Fibroblast of lung (primary cell): ENCODE measurements around the gene SH2D5. TPM values are rescaled to one million over a fixed set of nuclear protein-coding genes. Genes with fewer than 3 reads are reported as not detected.

Source experiments
- DNase-seq, 2 donors: peaks; one replicate each; pipeline versions ENCODE4 v3.0.0 to v3.0.0-alpha.2; 2010; ENCODE audit warnings: low read depth in 2 of 2
- H2AFZ ChIP-seq: 2 replicates; pipeline ENCODE4 v1.5.1; 2012; ENCODE audit warnings: low read length, control low read depth, inconsistent platforms
- H3K27ac ChIP-seq: 2 replicates; pipeline ENCODE4 v1.5.1; 2011; ENCODE audit warnings: low read length, control low read depth; ENCODE audit not compliant: insufficient read depth
- H3K27me3 ChIP-seq: 2 replicates; pipeline ENCODE4 v1.5.1; 2011; ENCODE audit warnings: mild to moderate bottlenecking, low read length; ENCODE audit not compliant: control insufficient read depth, insufficient read depth
- H3K36me3 ChIP-seq: 2 replicates; pipeline ENCODE4 v1.5.1; 2011; ENCODE audit warnings: low read length; ENCODE audit not compliant: control insufficient read depth, insufficient read depth
- H3K4me1 ChIP-seq: 2 replicates; pipeline ENCODE4 v1.5.1; 2011; ENCODE audit warnings: low read length; ENCODE audit not compliant: control insufficient read depth, insufficient read depth; ENCODE audit errors: extremely low read depth
- H3K4me2 ChIP-seq: 2 replicates; pipeline ENCODE4 v1.5.1; 2011; ENCODE audit warnings: low read length, control low read depth; ENCODE audit not compliant: insufficient read depth; ENCODE audit errors: extremely low read depth
- H3K4me3 ChIP-seq, 4 experiments: fragments of 200-600 bp in 1 of 4; sonication (generic) in 1 of 4; replicated peaks in 1 of 4; 2 replicates each; pipeline ENCODE4 v1.5.1; 2011 to 2016; ENCODE audit warnings: low read length in 4 of 4, low read depth in 3 of 4, mild to moderate bottlenecking in 3 of 4, control low read depth in 2 of 4, inconsistent platforms in 1 of 4, mixed read lengths in 1 of 4; ENCODE audit not compliant: insufficient read depth in 1 of 4; ENCODE audit errors: control extremely low read depth in 1 of 4
- H3K79me2 ChIP-seq: 2 replicates; pipeline ENCODE4 v1.5.1; 2012; ENCODE audit warnings: mild to moderate bottlenecking, low read length, inconsistent platforms; ENCODE audit not compliant: control insufficient read depth, insufficient read depth
- H3K9ac ChIP-seq: 2 replicates; pipeline ENCODE4 v1.5.1; 2011; ENCODE audit warnings: mild to moderate bottlenecking, low read length, control low read depth; ENCODE audit not compliant: insufficient read depth
- H3K9me3 ChIP-seq: 2 replicates; pipeline ENCODE4 v1.5.1; 2012; ENCODE audit warnings: low read depth, low read length; ENCODE audit not compliant: control insufficient read depth, insufficient read depth
- H4K20me1 ChIP-seq: 2 replicates; pipeline ENCODE4 v1.5.1; 2011; ENCODE audit warnings: low read length; ENCODE audit not compliant: control insufficient read depth, insufficient read depth; ENCODE audit errors: extremely low read depth
- CTCF ChIP-seq, 2 donors: IDR thresholded peaks in 1 of 2; conservative IDR thresholded peaks in 1 of 2; 1 replicate in 1 of 2; 2 replicates in 1 of 2; pipeline ENCODE4 v1.5.1; 2011 to 2012; ENCODE audit warnings: low read length in 2 of 2, control low read depth in 1 of 2, inconsistent platforms in 1 of 2, low read depth in 1 of 2, mild to moderate bottlenecking in 1 of 2
- EZH2 ChIP-seq: IDR thresholded peaks from 2 replicates; pipeline ENCODE4 v1.5.1; 2012; ENCODE audit warnings: low read length, control low read depth, mild to moderate bottlenecking; ENCODE audit errors: missing control alignments
- polyA plus RNA-seq, 2 donors: library from polyadenylated mRNA; depleted of rRNA in 1 of 2; stranded (reverse) in 1 of 2; unstranded in 1 of 2; fragments of >200 nt; gene quantifications; 2 replicates each; pipeline ENCODE4 v1.2.1, GENCODE V29; 2011 to 2012; ENCODE audit warnings: missing spikeins in 1 of 2
- total RNA-seq: library from RNA; depleted of rRNA; stranded (reverse); fragments of >200 nt; gene quantifications from 2 replicates; pipeline ENCODE4 v1.2.1, GENCODE V29; 2014

Gene SH2D5
- total and polyA plus RNA-seq, 2 donors (not counting 1 experiment from before 2014, with no cell fraction given): 3.6 to 5.0 TPM

GRCh38 chr1:20770314-20771087 is 38.0 kb upstream of the SH2D5 start:
- Histone ChIP-seq H3K4me1 (no peaks in the 10 kb centered on the region), H3K27ac (no peak overlapping the region), H3K9ac (no peak overlapping the region), H2AFZ (no peak overlapping the region), H3K27me3 (no peaks in the 10 kb centered on the region), H3K79me2 (peaks cover 10% of the 10 kb centered on the region), H3K4me2 (no peak overlapping the region), H4K20me1 (no peaks in the 10 kb centered on the region), H3K9me3 (no peaks in the 10 kb centered on the region), H3K4me3 (no peak overlapping the region), H3K36me3 (peaks cover 22% of the 10 kb centered on the region)
- no peak for TF ChIP-seq EZH2
- no peak for DNase-seq

- no peak for TF ChIP-seq EZH2
- TF ChIP-seq CTCF (conservative IDR thresholded peaks at IDR 0.05 in 1 of 2, IDR thresholded peaks at IDR 0.05 in 1 of 2; ENCODE audit: low read depth in 1 of 2, low read length in 2 of 2): no peak
- Histone ChIP-seq H3K27ac (no peak overlapping the region), H3K9me3 (no peaks in the 10 kb centered on the region), H2AFZ (no peak overlapping the region), H3K4me3 (no peak overlapping the region), H3K4me1 (no peaks in the 10 kb centered on the region), H3K27me3 (no peaks in the 10 kb centered on the region), H3K4me2 (no peak overlapping the region), H4K20me1 (no peaks in the 10 kb centered on the region), H3K9ac (no peak overlapping the region), H3K36me3 (peaks cover 22% of the 10 kb centered on the region), H3K79me2 (no peaks in the 10 kb centered on the region)
- DNase-seq: no peak
Observed at GRCh38 chr1:20767271-20767670, 34.8 kb upstream of the SH2D5 start.

DNA sequence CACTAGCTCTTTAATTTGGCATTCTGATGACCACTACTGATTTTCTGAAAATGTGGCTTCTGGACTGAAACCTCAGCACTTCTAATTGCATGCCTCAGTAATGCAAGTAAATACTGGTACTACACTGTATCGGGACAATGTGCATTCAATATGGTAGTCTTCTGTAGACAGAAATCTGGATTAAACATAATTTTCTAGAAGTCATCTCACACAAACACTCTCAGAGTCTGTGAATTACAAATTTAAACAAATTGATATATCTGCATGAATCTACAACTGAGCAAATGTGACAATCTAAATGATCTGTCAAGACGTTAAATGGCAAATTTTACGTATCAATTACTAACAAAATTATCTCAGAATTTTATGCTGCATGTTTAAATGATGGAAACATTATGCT is 30.9 kb upstream of the SH2D5 start:
- Histone ChIP-seq H3K4me3 (no peak overlapping the region), H3K27me3 (no peaks in the 10 kb centered on the region), H4K20me1 (no peaks in the 10 kb centered on the region)

More for the DNA sequence above, 30.9 kb upstream of the SH2D5 start:
- Histone ChIP-seq H3K79me2 (no peaks in the 10 kb centered on the region), H3K9ac (no peak overlapping the region), H3K4me2 (no peak overlapping the region), H3K36me3 (peaks cover 14% of the 10 kb centered on the region), H2AFZ (no peak overlapping the region), H3K9me3 (no peaks in the 10 kb centered on the region), H3K27ac (no peak overlapping the region), H3K4me1 (no peaks in the 10 kb centered on the region)
- TF ChIP-seq EZH2 (no peak), CTCF (conservative IDR thresholded peaks at IDR 0.05 in 1 of 2, IDR thresholded peaks at IDR 0.05 in 1 of 2; ENCODE audit: low read depth in 1 of 2, low read length in 2 of 2) (no peak)
- DNase-seq: no peak
